GM20000 (cell line): ENCODE measurements around the gene PRDM16.

ENCODE experiments used
- DNase-seq: peaks from one replicate; pipeline ENCODE4 v3.0.0; 2012; ENCODE audit warnings: low spot score
- CTCF ChIP-seq: IDR thresholded peaks from 2 replicates; pipeline ENCODE4 v1.5.1; 2012; ENCODE audit warnings: mild to moderate bottlenecking, control low read depth; ENCODE audit errors: extremely low read depth, missing control alignments

The PRDM16 gene

GRCh38 chr1:3304692-3305091, 235.7 kb downstream of the PRDM16 start:
- TF ChIP-seq CTCF: no peak
- no peak for DNase-seq

GRCh38 chr1:3305156-3305555, 236.2 kb downstream of the PRDM16 start:
- no peak for DNase-seq
- no peak for TF ChIP-seq CTCF

GRCh38 chr1:3306583-3307291, 237.7 kb downstream of the PRDM16 start:
- no peak for DNase-seq

GRCh38 chr1:3307359-3307758, 238.4 kb downstream of the PRDM16 start:
- TF ChIP-seq CTCF: no peak
- no peak for DNase-seq

More at GRCh38 chr1:3306583-3307291, 237.7 kb downstream of the PRDM16 start:
- no peak for TF ChIP-seq CTCF

- no peak for DNase-seq
- TF ChIP-seq CTCF: no peak
Measured at GRCh38 chr1:3308053-3308452, 239.1 kb downstream of the PRDM16 start.

DNA sequence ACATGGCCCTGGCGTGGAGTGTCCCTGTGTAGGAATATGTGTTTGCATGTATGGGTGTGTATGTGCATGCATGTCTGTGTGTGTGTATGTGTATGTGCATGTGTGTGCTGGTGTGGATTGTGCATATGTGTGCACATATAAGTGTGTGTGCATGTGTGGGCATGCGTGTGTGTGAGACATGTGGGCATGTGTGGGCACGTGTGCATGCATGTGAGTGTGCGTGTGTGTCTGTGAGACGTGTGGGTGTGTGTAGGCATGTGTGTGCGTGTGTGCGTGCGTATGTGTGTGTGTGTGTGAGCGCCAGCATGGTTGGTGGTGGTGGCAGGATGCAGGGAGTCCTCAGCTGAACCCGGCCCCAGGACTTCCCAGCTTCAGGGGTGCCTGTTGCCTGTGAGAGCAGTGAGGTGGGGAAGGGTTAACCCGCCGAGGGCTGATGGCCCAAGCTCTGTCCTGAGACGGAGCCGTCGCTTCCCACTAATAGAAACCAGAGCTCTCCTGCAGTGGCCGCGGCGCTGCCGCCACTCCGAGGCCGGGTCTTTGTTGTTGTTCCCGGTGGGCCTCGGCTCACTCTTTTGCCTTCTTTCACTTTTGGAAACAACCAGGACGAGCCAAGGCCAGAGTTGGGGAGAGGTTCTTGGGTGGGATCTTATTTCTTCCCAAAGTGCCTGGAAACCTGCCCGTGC, 241.9 kb downstream of the PRDM16 start:
- TF ChIP-seq CTCF: no peak
- DNase-seq: no peak

DNA sequence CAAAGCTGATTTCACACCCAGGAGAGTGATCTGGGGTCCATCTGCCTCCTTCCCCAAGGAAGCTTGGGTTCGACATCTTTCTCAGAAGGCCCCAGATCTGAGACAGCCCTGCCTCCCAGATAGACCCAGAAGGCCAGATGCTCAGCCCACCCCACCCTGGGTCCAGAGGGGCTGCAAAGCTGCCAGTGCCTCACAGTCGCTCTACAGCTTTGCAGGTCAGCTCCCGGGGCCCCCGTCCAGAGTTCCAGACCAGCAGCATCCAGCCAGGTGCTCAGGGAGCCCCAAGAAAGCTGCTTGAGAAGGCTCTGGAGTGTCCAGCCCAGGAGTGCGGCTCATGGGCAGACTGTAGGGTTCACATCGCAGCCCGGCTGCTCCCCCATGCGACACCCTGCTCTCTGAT, 242.7 kb downstream of the PRDM16 start:
- DNase-seq: no peak
- no peak for TF ChIP-seq CTCF
